GM18505 (cell line): Measurements from ENCODE around the gene LRRC43.

Experiments used
- ATAC-seq: cut with Tn5 transposase; IDR thresholded peaks from one replicate; pipeline ENCODE4 v1.9.1; 2021; ENCODE audit not compliant: unreplicated experiment
- POLR2A ChIP-seq: IDR thresholded peaks from 4 replicates; pipeline ENCODE4 v1.6.1; 2011; ENCODE audit warnings: borderline replicate concordance; ENCODE audit not compliant: insufficient read depth, insufficient read length; ENCODE audit errors: extremely low read depth

Gene LRRC43

DNA sequence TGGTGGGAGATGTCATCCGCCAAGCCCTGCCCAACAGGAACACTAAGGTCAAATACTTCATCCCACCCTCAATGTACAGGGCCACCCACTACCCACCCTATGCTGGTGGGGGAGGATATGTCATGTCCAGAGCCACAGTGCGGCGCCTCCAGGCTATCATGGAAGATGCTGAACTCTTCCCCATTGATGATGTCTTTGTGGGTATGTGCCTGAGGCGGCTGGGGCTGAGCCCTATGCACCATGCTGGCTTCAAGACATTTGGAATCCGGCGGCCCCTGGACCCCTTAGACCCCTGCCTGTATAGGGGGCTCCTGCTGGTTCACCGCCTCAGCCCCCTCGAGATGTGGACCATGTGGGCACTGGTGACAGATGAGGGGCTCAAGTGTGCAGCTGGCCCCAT, 24.1 kb downstream of the LRRC43 start:
- no peak for TF ChIP-seq POLR2A
- ATAC-seq = no peak

DNA sequence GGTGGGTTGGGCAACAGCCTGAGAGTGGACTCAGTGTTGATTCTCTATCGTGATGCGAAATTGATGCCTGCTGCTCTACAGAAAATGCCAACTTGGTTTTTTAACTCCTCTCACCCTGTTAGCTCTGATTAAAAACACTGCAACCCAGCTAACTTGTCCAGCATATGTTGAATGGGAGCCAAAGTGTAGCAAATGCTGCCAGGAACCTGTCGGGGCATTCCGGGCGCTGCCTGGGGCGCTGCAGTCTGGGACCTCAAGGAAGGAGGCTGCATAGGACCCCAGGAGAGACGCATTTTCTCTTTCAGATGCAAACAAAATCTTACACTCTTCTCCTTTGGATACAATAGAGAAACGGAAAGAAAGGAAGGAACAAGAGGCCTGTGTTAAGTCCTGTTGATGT, 24.5 kb downstream of the LRRC43 start:
- TF ChIP-seq POLR2A = no peak
- ATAC-seq = no peak

DNA sequence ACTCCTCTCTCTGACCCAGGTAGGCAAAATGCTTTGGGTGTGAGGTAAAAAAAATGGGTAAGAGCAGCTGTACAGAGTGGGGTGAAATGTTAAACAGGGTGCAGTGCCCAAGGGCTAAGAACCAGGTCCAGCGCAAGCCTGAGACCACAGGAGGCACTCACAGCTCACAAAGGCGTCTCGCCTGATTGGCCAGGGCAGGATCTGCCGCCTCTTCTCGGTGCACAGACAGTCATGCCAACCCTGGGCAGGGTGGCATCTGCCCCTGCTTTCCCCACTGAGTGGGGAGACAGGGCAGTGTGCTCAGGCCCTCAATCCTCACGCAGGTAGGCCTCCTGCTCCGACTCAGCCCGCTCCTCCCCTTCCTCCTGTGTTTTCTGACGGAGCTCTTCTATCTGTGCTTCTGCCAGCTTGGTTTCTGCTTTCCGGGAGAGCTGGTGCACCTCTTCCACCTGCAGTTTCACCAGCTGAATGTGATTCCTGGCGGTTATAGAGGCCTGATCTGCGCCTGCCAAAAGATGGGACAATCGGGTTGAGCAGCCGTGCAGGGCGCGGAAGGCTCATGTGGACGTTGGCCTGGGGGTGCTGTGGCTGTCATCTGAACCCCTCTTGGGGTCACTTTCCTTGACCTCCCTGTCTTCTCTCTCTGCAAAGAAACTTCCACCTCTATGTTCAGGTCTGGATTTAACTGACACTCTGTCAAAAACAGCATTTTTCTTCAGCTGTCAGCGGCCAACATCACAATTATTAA, 25.3 kb downstream of the LRRC43 start:
- no peak for TF ChIP-seq POLR2A
- ATAC-seq = no peak

- no peak for TF ChIP-seq POLR2A
- ATAC-seq = no peak
These were observed 32.8 kb downstream of the LRRC43 start for GRCh38 chr12:122215771-122216170.

GRCh38 chr12:122216445-122216844, 33.5 kb downstream of the LRRC43 start:
- TF ChIP-seq POLR2A = no peak
- no peak for ATAC-seq

- peak; percentile 90 for ATAC-seq
- TF ChIP-seq POLR2A = peak; percentile 94
These were observed 42.9 kb downstream of the LRRC43 start, which contains the start of gene DIABLO for GRCh38 chr12:122225683-122226365. Gene DIABLO (minus strand): TSS chr12:122226052. CDS start chr12:122226014, 38 bp downstream.

DNA sequence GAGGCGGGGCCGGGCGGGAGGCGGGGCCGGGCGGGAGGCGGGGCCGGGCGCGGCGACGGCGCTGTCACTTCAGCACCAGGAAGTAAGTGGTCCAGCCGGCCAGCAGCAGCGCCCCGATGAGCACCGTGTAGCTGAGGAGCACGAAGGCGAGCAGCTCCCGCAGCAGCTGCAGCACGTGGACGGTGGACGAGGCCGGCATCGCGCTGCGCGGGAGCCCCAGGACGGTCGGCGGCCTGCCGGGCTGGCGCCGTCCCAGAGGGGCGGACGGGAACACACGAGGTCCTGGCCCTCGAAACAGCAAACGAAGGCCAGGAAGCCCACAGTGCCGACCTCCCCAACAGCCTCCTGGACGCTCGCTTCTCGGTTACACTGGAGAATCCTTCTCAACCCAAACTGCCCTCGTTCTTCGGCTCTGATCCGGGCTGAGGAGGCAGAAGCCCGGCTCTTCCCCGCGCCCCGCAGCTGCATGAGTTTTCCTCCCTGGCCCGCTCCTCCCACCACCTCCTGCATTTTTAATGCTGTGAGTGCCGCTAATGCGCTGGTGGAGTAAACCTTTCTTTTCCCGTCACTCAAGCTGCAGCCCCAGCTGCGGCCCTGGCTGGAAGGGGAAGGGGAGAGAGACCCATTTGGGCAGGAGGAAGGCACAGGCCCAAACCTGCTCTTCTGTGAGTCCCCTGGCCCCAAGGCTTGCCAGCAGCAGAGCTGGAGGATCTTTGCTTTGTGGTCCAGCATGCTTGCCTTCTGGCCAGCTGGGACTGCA, 43.6 kb downstream of the LRRC43 start:
- no peak for TF ChIP-seq POLR2A
- no peak for ATAC-seq

- TF ChIP-seq POLR2A = no peak
- no peak for ATAC-seq
These were observed 44.4 kb downstream of the LRRC43 start for GRCh38 chr12:122227341-122227740.

DNA sequence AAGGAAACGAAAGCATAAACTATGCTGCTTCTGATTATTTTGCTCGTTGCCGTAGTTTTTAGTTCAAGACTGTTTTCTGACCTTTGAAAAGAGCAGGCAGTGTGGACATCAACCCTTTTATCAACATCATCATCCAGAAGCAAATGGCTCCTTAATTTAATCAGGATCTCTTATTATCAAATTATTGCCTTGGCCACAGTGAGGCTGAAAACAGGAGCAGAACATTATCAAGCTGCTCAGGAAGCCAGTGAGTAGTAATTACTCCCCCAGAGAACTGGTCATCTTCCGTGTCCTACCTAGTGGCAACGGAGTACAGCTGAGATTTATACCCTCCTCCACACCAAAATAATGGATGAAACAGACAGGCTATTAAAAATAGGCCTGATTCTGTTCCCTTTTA, 45.2 kb downstream of the LRRC43 start:
- TF ChIP-seq POLR2A = no peak
- no peak for ATAC-seq

DNA sequence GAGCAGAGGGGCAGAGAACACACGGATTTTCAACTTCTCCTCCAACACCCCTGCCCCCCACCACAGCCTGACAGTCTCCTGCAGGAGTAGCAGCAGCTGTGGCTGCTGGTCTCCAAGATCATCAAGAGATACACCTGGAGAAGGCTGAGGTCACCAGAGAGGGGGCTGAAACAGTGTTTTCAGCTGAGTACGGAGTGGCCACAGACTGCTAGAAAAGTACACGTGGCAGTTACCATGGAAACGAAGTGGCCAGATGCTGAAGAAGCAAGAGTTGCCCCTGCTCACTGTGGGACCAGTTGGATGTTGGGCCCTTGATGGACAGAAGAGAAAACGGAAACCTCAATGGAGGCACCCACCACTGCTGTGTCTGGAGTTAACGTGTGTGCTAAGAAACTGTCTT, 47.9 kb downstream of the LRRC43 start:
- no peak for TF ChIP-seq POLR2A
- ATAC-seq = no peak

- no peak for ATAC-seq
- TF ChIP-seq POLR2A = no peak
These were observed 49.8 kb downstream of the LRRC43 start for GRCh38 chr12:122232691-122233090.

DNA sequence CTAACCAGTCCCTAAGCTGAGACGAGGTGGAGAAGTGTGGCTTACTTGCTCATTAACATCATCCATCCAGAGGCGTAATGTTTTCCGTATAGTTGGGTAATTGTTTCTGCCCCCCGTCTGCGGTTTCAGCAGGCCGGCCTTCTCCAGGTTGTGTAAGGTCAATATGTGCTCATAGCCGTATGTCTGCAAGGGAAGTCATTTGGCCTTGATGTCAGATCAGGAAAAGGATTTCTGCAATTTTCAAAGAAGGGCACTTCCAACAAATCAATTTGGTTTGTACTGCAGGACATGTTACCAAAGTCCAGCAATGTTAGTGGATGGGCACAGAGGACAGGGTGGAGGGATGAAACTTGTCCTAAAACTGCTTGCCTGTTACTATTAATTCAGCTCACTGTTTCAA, 52.8 kb downstream of the LRRC43 start:
- TF ChIP-seq POLR2A = no peak
- no peak for ATAC-seq

DNA sequence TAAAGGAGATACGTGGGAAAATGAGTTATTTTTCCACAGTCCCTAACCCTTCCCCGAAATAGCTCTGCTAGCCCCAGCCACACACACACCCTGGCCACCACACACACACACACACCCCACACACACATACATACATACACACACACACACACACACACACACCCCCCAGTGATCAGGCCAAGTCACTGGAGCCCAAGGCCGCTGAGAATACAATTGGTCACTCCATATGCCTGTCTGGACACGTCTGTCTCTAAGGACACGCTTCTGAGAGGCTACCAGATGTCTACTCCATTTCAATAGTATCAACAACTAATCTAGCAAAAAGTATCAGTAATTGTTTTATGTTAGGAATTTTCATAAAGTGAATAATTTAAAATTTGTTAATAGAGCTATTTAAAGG, 55.9 kb downstream of the LRRC43 start:
- no peak for ATAC-seq
- no peak for TF ChIP-seq POLR2A
